WI38 (cell line): ENCODE data around the gene CFAP77.

Experiments used
- H3K4me3 ChIP-seq: 2 replicates; pipeline ENCODE4 v1.5.1; 2011; ENCODE audit warnings: low read depth, mild to moderate bottlenecking, control low read depth, low read length
- TF ChIP-seq, protein P1 (sequence below): IDR thresholded peaks from 2 replicates; pipeline ENCODE4 v1.5.1; 2012; ENCODE audit warnings: low read depth, mild to moderate bottlenecking, control low read depth, low read length

CFAP77 gene

DNA sequence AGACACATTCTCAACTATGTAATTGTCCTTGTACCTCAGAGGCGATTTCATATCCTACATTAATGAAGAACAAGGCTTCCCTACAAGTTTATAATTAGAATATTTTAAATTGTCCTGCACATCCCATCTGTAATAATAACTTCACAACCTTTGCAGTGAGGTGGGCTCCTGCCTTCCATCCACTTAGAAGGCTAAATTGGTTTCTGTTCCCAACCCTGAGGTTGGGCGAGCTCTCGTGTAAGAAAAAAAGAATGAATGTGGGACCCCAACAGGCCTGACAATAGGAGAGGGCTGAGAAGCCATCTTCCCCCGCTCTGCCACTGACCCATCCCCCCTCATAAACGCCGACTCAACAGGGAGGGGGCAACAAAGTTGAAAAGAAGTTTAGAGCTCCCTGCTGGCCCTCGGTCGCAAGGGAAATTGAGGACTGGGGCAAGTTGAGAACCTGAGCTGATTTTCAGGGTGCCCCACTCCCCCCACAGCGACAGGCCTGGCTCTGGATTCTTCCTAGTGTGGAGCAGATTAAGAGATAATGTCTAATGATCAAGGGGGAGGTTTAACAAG, 181.8 kb downstream of the CFAP77 start:
- TF ChIP-seq, protein P1, sequence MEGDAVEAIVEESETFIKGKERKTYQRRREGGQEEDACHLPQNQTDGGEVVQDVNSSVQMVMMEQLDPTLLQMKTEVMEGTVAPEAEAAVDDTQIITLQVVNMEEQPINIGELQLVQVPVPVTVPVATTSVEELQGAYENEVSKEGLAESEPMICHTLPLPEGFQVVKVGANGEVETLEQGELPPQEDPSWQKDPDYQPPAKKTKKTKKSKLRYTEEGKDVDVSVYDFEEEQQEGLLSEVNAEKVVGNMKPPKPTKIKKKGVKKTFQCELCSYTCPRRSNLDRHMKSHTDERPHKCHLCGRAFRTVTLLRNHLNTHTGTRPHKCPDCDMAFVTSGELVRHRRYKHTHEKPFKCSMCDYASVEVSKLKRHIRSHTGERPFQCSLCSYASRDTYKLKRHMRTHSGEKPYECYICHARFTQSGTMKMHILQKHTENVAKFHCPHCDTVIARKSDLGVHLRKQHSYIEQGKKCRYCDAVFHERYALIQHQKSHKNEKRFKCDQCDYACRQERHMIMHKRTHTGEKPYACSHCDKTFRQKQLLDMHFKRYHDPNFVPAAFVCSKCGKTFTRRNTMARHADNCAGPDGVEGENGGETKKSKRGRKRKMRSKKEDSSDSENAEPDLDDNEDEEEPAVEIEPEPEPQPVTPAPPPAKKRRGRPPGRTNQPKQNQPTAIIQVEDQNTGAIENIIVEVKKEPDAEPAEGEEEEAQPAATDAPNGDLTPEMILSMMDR = no peak
- H3K4me3 ChIP-seq = no peak overlapping the region

DNA sequence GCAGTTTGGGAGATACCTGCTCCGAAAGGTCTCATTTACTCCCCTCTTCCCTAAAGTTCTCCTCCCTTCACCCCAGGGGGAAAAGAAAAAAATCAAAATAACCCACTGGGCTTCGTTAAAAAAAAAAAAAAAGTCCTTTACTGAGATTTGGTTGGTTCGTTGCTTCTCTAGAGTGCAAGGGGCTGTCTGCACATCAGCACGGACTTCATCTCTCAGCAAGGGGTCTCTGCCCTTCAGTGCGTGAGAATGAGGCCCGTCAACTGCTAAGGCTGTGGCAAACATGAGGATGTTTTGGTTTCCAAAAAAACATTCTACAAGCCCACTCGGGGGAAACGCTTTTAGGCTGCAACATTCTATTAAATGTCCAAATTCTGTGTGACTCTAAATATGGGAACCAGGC, 182.4 kb downstream of the CFAP77 start:
- TF ChIP-seq, protein P1 = no peak

DNA sequence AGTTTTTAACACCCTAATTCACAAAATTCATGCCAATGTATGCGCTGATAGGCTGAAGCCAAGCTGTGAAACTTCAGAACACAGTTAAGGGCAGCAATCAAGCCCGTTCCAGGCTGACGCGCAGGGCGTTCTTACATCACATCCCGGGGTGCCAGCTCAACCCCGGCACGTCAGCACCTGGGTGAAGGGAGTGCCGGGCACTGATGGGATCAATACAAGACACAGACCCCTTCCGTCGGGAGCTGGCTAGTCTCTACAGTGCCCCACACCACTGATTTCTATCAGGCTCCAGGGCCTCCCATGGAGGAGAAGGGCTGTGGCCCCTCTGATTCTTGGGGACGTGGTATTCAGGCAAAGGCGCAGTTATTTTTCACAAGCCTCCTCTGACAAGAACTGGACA, 184.4 kb downstream of the CFAP77 start:
- TF ChIP-seq, protein P1 = no peak
- H3K4me3 ChIP-seq = no peak overlapping the region

More for the DNA sequence above, 182.4 kb downstream of the CFAP77 start:
- no peak overlapping the region for H3K4me3 ChIP-seq

DNA sequence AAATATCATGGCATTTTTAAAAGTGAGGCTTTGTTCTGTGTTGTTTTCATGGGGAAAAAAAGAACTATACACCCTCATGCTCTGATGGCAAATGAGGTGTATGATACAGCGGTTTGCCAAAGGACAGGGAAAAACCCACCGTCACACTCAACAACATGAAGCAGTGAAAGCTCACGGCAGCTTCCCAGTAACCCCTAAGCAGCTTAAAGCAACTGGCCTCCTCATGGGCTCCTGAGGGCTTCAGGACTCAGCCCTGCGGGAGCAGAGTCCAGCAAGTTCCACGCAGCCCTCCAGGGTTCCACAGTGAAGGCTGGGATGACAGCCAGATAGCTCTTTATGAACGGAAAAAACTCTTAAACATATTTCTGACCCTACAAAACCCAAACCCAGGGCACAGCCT, 185.3 kb downstream of the CFAP77 start:
- H3K4me3 ChIP-seq = no peak overlapping the region
- TF ChIP-seq, protein P1 = no peak

DNA sequence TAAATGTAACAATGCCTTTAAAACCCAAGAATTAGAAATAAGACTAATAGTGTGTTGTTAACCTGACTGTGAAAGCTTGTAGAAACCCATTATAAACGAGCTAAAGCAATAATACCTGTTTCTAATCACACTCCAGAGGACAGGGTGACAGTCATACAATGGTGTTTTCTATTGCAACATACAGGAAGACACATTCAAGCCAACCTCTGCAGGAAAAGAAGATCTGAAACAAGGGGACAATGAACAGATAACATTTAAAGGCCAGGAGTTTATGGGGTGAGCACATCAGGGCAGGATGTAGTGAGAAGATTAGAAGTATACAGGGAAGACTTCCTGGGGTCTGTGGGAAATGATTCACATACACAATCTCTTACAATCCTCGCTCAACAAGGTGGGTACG, 186.2 kb downstream of the CFAP77 start:
- TF ChIP-seq, protein P1 = no peak
- H3K4me3 ChIP-seq = no peak overlapping the region

DNA sequence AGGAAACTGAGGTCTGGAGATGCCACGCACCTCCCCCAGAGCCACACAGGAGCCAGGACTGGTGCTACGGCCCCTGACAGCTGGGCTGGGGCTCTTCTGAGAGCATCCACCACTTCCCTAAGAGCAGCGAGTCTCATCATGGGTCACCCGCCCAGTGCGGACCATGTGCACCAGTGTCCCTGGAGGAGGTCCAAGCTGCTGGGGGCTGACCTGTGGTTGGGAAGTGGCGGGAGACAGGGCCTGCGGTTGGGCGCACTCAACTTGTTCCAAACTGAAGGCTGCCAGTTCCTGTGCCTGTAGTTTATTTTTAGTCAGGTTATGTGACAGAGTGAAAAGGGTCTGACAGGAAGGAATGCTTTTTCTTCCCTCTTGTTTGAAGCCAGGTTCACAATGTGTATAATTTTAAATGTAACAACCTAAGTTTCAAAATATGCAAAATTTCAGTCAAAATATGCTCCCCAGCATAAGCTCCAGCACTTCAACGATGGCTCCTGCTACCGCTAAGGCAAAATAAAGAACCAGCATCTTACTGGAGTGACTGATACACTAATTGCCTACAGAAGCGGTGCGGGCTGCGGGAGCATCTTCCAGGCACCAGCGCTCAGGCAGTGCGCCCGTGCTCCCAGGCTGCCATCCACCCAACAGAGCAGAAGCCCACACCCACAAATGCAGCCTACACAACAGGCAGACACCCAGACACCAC, 187.2 kb downstream of the CFAP77 start:
- TF ChIP-seq, protein P1 = no peak
- no peak overlapping the region for H3K4me3 ChIP-seq

DNA sequence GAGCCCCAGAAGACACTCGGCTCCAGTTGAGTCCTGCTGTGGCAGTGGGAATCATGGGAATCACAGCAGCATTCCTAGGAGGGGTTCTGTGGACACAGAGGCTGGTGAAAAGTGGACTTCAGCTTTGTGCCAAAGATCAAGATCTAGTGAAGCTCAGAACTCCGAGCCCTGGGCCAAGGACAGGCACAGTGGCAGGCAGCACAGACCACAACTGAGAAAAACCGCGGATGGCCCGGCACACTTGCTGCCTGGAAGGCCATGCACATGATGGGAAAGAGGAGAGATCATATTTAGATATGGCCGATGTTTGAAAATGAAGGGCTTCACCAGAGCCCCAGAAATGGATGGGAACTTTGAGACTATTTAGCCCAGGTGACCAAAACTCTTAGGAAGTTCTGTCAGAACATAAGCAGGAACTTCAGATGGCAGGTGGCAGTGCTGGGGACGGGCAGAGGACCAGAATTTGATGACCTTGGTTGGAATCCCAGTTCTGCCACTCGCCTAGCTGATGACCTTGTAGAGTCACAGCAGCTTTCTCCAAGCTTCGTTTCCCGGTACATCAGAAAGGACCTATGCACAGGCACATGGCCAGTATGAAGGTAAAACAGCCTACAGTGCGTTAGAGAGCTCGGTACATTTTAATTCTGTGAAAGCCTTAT, 190.4 kb downstream of the CFAP77 start:
- TF ChIP-seq, protein P1 = no peak
- no peak overlapping the region for H3K4me3 ChIP-seq
